NCI-H2029 treated with DMSO at 0.1 percent for 48 hours (cell line): ENCODE measurements around the gene ITSN2.

Source experiments
- DNase-seq: peaks from one replicate; lab custom pipeline; 2025; lab: John Stamatoyannopoulos, UW

The ITSN2 gene

DNA sequence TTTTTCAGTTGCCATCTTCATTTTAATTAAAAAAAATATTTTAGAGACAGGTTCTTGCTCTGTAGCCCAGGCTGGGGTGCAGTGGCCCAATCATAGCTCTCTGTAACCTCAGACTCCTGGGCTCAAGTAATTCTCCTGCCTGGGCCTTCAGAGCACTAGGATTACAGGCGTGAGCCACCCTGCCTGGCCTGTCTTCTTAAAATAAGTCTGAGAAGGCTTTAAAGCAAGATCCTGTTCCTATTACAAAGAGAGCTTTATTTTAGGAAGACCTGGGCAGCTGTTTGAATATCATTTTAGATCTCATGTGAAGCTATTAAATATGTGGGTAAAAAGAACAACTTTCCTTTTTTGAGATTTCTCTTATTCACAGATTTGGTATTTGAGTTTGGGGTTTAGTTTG, 184.0 kb downstream of the ITSN2 start:
- no peak for DNase-seq

DNA sequence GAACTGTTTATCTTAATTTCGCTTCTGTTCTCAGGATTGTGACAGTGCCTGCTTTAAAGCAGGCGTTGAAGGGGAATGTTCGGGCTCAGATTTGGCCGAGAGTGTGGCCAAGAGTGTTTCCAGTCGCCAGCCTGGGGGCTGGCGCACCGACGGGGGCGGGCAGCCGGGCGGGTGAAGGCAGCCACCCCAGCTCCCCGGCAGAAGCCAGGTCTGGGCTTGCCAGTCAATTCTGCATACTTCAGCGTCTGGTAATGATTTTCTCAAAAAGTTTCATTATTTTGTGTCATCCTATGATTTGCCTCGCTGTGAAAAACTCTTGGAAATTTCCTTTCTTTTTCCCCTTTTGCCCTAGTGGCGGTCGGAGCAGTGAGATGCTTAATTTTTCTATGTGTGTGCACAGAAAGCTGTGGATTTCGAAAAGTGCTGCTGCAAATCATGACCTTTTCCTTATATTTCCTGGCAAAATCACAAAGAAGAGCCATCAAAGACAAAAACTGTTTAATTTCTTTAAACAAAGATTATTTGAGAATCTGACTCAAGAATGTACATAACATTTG, 184.6 kb downstream of the ITSN2 start:
- no peak for DNase-seq

DNA sequence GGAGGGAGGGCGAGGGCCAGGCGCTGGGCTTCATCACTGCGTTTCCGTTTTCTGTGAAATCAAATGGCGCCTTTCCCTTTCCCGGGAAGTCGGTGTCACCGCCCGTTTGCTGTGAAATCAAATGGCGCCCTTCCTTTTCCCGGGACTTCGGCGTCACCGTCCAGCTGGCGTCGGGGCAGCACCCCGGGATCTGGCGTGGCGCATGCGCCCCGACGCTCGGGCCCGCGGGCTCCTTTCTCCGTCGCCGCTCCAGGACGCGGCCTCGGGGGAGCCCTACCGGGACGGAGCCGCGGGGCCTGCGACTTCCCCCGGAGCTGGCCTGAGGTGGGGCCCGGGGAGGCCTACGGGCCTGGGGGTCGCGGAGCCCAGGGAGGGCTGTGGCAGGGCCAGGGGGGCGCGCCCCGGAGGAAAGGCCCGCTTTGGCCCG, 185.5 kb downstream of the ITSN2 start, which contains the start of gene FAM228A:
TSS of gene FAM228A (plus strand) at position 203 of the 427 bp plus-strand sequence. CDS start 428 bp downstream, outside the sequence.
- no peak for DNase-seq

DNA sequence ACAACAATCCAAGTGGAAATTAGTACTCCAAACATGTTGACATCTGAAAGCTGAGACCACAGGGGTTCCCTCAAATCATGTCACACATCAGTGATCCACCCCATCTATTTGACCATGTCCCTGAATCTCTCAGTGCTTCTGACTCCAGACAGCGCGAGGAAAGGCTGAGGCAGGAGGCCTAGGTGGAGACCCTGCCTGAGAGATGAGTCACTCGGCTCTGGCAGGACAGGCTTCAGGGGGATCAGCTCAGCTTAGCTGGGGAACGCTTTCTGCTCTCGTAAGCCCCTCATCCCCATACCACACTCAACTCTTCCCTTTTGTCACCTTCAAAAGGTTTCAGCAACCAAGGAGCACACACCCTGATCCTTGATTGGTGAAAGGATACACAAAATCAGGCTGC, 191.3 kb downstream of the ITSN2 start:
- no peak for DNase-seq

DNA sequence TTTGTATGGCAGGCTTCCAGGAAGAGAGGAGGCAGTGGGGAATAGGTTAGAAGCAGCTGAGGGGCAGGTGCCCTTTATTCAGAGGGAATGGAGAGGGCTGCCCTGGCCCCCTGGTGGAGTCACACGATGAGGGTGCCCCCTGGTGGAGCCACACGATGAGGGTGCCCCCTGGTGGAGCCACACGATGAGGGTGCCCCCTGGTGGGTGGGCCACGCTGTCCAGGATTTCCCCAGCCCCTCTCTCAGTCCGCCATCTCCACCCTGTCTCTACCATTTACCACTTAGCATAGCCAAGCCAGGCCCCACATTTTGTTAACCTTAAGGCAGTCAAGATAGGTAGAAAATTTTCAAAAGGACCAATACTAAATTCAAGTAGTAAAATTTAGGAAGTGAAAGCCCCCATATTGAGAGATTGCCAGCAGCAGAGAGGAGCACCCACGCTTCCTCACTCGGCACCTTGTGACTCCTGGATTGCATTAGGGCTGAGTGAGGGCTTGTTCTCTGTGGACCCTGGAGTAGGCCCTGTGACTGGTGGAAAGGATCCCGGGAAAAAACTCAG, 195.8 kb downstream of the ITSN2 start:
- DNase-seq = no peak

DNA sequence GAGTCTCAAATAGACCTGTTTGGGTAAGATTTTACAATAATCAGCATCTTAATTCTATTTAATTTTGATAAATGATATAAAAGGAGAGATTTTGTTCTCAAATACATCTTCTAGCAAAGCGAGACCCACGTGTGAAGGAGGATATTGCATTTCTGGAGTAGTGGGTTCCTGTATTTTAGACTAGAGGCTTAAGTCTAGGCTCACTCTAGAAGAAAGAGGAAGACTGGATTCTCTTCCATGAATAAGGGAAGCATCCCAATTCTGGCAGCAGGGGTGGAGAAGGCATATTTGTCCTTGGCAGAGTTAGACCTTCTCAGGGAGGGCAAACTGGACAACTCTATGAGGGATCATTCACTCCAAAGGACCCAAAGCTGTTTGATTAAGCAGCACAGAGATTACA, 196.7 kb downstream of the ITSN2 start:
- DNase-seq = no peak

DNA sequence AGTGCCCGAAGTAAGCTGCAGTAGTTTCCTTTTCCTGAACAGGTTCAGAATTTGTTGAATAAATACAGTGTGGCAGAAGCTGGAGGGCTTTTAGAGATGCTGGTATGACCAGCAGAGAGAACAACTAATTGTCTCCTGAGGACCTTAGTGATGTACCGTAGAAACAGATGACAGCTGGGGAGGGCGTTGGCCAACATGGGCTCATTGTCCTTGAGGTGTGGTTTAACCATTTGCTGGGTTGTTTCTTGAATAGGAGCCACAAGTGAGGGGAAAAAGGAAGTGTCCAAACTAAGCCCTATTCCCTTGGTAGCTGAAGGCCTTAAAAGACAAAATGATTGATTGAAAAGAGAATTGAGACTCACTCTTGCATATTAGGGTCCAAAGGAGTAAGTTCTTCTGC, 197.2 kb downstream of the ITSN2 start:
- no peak for DNase-seq

DNA sequence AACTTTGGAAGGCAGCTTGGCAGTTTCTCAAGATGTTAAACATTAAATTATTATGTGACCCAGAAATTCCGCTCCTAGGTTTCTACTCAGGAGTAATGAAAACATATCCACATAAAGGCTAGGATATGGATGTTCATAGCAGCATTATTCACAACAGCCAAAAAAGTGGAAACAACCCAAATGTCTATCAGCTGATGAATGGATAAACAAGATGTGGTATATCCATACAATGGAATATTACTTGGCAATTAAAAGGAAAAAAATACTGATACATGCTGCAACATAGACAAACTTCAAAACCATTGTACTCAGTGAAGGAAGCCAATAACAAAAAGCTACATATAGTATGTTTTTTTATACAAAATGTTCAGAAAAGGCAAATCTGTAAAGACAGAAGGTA, 197.8 kb downstream of the ITSN2 start:
- no peak for DNase-seq

DNA sequence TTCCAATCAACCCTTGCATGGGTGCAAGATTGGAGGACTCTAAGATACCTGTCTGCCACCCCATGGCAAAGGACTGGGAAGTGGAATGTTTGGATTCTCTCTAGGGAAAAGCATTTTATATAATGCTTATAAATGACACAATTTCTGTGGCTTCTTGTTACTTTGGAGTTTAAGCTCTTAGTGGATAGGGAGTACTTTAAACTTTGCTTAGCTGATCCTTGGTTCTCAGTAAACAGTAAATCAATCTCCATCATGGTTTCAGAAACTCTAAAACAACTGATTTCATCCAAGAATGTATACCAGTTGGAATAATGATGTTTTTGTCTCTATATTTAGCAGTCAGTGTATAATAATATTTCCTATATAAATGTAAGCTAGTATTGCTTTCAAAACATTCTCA, 199.6 kb downstream of the ITSN2 start:
- DNase-seq = no peak

DNA sequence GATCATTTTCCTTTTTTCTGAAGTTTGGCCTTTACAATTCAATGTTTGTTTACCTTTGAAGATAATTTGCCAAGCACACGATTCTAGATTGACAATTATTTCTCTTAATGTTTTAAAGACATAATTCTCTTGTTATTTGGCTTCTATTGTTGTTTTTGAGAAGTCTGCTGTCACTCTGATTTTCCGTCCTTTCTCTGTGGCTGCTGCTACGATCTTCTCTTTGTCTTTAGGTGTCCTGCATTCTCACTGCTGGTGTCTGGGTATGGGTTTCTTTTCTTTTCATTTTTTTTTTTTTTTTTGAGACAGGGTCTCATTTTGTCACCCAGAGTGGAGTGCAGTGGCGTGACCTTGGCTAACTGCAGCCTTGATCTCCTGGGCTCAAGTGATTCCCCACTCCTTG, 200.6 kb downstream of the ITSN2 start:
- no peak for DNase-seq

DNA sequence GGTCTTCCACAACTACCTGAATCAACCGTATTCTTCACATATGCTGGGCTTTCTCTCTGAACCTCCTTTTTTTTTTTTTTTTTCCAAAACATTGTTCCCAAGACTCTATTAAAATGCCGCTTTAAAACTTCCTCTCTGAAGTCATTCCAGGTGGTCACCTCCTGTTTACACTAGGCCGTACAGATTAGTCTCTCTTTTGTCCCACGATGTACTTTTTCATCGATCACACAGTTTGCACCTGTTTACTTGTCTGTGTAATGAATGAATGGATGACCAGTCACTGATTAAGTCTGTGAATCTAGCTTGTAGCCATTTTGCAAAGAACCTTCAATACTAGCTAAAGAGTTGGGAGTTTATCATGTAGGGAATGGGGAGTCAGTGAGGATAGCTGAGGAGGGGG, 202.2 kb downstream of the ITSN2 start:
- DNase-seq = no peak

DNA sequence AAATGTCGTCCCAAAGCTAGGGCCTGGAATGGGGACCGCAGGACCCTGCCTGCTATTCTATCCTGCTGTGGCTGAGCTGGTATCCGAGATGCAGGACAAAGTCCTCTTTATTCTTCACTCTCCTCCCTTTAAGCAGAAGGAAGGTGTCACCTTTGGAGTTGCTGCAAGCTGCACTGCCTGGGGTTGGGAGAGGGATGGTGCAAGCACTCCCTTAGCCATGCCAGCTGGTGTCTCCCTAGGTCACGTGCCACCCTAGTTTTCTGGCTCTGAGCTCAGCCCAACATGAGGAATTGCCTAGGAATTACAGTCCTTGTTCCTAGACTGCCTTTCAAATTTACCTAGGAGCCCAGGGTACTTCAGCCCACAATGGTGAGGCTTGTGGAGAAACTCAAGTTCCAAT, 206.9 kb downstream of the ITSN2 start:
- no peak for DNase-seq
